ENCODE data around the gene OR11G2.

GRCh38 chr14:20219033-20219432, 28.3 kb downstream of the OR11G2 start:
- TF ChIP-seq ZNF274 (IDR thresholded peaks at IDR 0.05; ENCODE audit: low read depth, low read length) (no peak), YY1 (IDR thresholded peaks at IDR 0.05; ENCODE audit: insufficient read depth, insufficient read length) (no peak), SUZ12 (IDR thresholded peaks at IDR 0.05; ENCODE audit: extremely low read depth, insufficient read depth, insufficient read length) (no peak)
